Neural cell (in vitro differentiated cells): ENCODE data around the gene ABHD17A. TPM values are rescaled to one million over a fixed set of nuclear protein-coding genes. Genes with fewer than 3 reads are reported as not detected.
A peak's percentile ranks its signal among the peaks of the same experiment; 100 is the strongest.
"Not testable (repeated sequence)": the region's sequence is repeated elsewhere in the genome, so short reads cannot be mapped to it uniquely, and the experiment has no call there.

Experiments
- H2AFZ ChIP-seq: fragments of 200-600, 300-800 bp; sonication (generic), shearing (Covaris generic); 2 replicates; pipeline ENCODE4 v1.6.0; 2014; ENCODE audit warnings: low read depth, mild to moderate bottlenecking, antibody characterized with exemption, low read length, moderate library complexity
- H3F3A ChIP-seq: fragments of 200-600 bp; shearing (Covaris generic); 2 replicates; pipeline ENCODE4 v1.6.1; 2016; ENCODE audit warnings: mild to moderate bottlenecking, moderate library complexity, mixed read lengths, antibody characterized with exemption, low read length; ENCODE audit not compliant: insufficient read depth, poor library complexity, severe bottlenecking
- H3K27ac ChIP-seq: fragments of 200-600, 300-800 bp; sonication (generic), shearing (Covaris generic); 2 replicates; pipeline ENCODE4 v1.5.1; 2014; ENCODE audit warnings: mild to moderate bottlenecking, low read length, moderate library complexity
- H3K27me3 ChIP-seq: fragments of 300-800, 200-600 bp; sonication (generic), shearing (Covaris generic); 2 replicates; pipeline ENCODE4 v1.6.0; 2014; ENCODE audit warnings: mild to moderate bottlenecking, low read depth, low read length, moderate library complexity; ENCODE audit not compliant: insufficient read depth
- H3K36me3 ChIP-seq: fragments of 300-800, 200-600 bp; sonication (generic), shearing (Covaris generic); 2 replicates; pipeline ENCODE4 v1.5.1; 2014; ENCODE audit warnings: mild to moderate bottlenecking, antibody characterized with exemption, low read length, moderate library complexity; ENCODE audit not compliant: insufficient read depth
- H3K4me2 ChIP-seq: fragments of 300-800, 200-600 bp; sonication (generic), shearing (Covaris generic); 2 replicates; pipeline ENCODE4 v1.6.0; 2014; ENCODE audit warnings: mild to moderate bottlenecking, low read length
- H3K4me3 ChIP-seq: fragments of 300-800, 200-600 bp; sonication (generic), shearing (Covaris generic); 2 replicates; pipeline ENCODE4 v1.5.1; 2014; ENCODE audit warnings: mild to moderate bottlenecking, low read length, moderate library complexity
- H3K79me2 ChIP-seq: fragments of 200-600 bp; shearing (Covaris generic); replicated peaks from 2 replicates; pipeline ENCODE4 v1.6.0; 2014; ENCODE audit warnings: mild to moderate bottlenecking, low read length, moderate library complexity; ENCODE audit not compliant: insufficient read depth
- H3K9ac ChIP-seq: fragments of 300-800, 200-600 bp; sonication (generic), shearing (Covaris generic); 2 replicates; pipeline ENCODE4 v1.6.1; 2016; ENCODE audit warnings: mild to moderate bottlenecking, low read length, mixed read lengths
- H3K9me2 ChIP-seq: fragments of 200-600 bp; shearing (Covaris generic); 2 replicates; pipeline ENCODE4 v1.6.1; 2016; ENCODE audit warnings: mild to moderate bottlenecking, low read length, mixed read lengths; ENCODE audit not compliant: insufficient read depth
- H3K9me3 ChIP-seq: fragments of 200-600, 300-800 bp; sonication (generic), shearing (Covaris generic); 2 replicates; pipeline ENCODE4 v1.6.1; 2016; ENCODE audit warnings: mild to moderate bottlenecking, mixed run types, low read length, moderate library complexity, mixed read lengths
- H4K20me1 ChIP-seq: fragments of 200-600 bp; shearing (Covaris generic); 2 replicates; pipeline ENCODE4 v1.6.1; 2016; ENCODE audit warnings: mild to moderate bottlenecking, mixed run types; ENCODE audit not compliant: insufficient read depth
- CTCF ChIP-seq: fragments of 450-650 bp; IDR thresholded peaks from 2 replicates; pipeline ENCODE4 v1.5.1; 2014; ENCODE audit warnings: antibody characterized with exemption, mild to moderate bottlenecking, moderate library complexity; ENCODE audit not compliant: poor library complexity, severe bottlenecking
- EP300 ChIP-seq: fragments of 450-650 bp; conservative IDR thresholded peaks from 2 replicates; pipeline ENCODE4 v1.6.1; 2014; ENCODE audit warnings: antibody characterized with exemption, mild to moderate bottlenecking, moderate library complexity; ENCODE audit not compliant: poor library complexity, severe bottlenecking
- EZH2 ChIP-seq: fragments of 200-600, 300-800 bp; shearing (Covaris generic), sonication (generic); IDR thresholded peaks from 2 replicates; pipeline ENCODE4 v1.6.1; 2014; ENCODE audit warnings: antibody characterized with exemption, low read length, borderline replicate concordance, mild to moderate bottlenecking; ENCODE audit not compliant: insufficient read depth, poor library complexity, severe bottlenecking
- MXI1 ChIP-seq: fragments of 450-650 bp; conservative IDR thresholded peaks from 2 replicates; pipeline ENCODE4 v1.6.1; 2014; ENCODE audit warnings: antibody characterized with exemption, mild to moderate bottlenecking; ENCODE audit not compliant: poor library complexity, severe bottlenecking
- POLR2AphosphoS5 ChIP-seq: IDR thresholded peaks from 2 replicates; pipeline ENCODE4 v1.6.1; 2012
- RAD21 ChIP-seq: fragments of 450-650 bp; conservative IDR thresholded peaks from 2 replicates; pipeline ENCODE4 v1.6.1; 2014; ENCODE audit warnings: antibody characterized with exemption, mild to moderate bottlenecking, moderate library complexity
- REST ChIP-seq: IDR thresholded peaks from 2 replicates; pipeline ENCODE4 v1.6.1; 2012; ENCODE audit warnings: borderline replicate concordance
- SMC3 ChIP-seq: fragments of 450-650 bp; conservative IDR thresholded peaks from 2 replicates; pipeline ENCODE4 v1.6.1; 2014; ENCODE audit warnings: antibody characterized with exemption, mild to moderate bottlenecking, moderate library complexity; ENCODE audit not compliant: poor library complexity
- TAF1 ChIP-seq: IDR thresholded peaks from 2 replicates; pipeline ENCODE4 v1.6.1; 2012; ENCODE audit warnings: low read depth
- polyA minus RNA-seq: library from RNA; depleted of rRNA, polyadenylated mRNA; stranded (reverse); fragments of >200 nt; gene quantifications from 2 replicates; pipeline ENCODE4 v1.2.3, GENCODE V29; 2014
- polyA plus RNA-seq: library from polyadenylated mRNA; depleted of rRNA; stranded (reverse); fragments of >200 nt; gene quantifications from 2 replicates; pipeline ENCODE4 v1.2.3, GENCODE V29; 2014

The ABHD17A gene
- polyA plus RNA-seq, result 116 and 140 TPM in 2 replicates
- polyA minus RNA-seq, result 49.9 and 68.2 TPM in 2 replicates

- H3K9me2 ChIP-seq, H3K9me3 ChIP-seq, H3K36me3 ChIP-seq, H4K20me1 ChIP-seq, H2AFZ ChIP-seq, H3K27me3 ChIP-seq, H3F3A ChIP-seq: not testable (repeated sequence)
- Histone ChIP-seq H3K79me2 (peaks cover 27% of the 10 kb centered on the region), H3K27ac (peak within 1 kb of the TSS; percentile 61), H3K4me3 (peak within 1 kb of the TSS; percentile 98), H3K9ac (peak within 1 kb of the TSS; percentile 88), H3K4me2 (peak within 1 kb of the TSS; percentile 83)
- TF ChIP-seq TAF1, result peak; percentile 52
- peak; percentile 83 for TF ChIP-seq POLR2AphosphoS5
Measured at GRCh38 chr19:1885398-1886119, at the start of gene ABHD17A. TSS of gene ABHD17A (minus strand) at chr19:1885496. CDS start at chr19:1881566, 3,930 bp downstream.

GRCh38 chr19:1933942-1934341, 48.6 kb upstream of the ABHD17A start:
- H3K9me3 ChIP-seq, result no peaks in the 10 kb centered on the region
- H3K27ac ChIP-seq, result no peak overlapping the region
- no peaks in the 10 kb centered on the region for H4K20me1 ChIP-seq
- no peak overlapping the region for H3K4me2 ChIP-seq
- H2AFZ ChIP-seq, result no peak overlapping the region
- no peaks in the 10 kb centered on the region for H3K36me3 ChIP-seq
- H3K9me2 ChIP-seq, result no peaks in the 10 kb centered on the region
- H3K9ac ChIP-seq, result no peak overlapping the region
- H3K27me3 ChIP-seq, result no peaks in the 10 kb centered on the region
- H3F3A ChIP-seq, result no peaks in the 10 kb centered on the region
- TF ChIP-seq EZH2 (no peak), RAD21 (no peak), CTCF (no peak)
- H3K4me3 ChIP-seq, result no peak overlapping the region
- no peaks in the 10 kb centered on the region for H3K79me2 ChIP-seq

- no peaks in the 10 kb centered on the region for H3F3A ChIP-seq
- H3K27ac ChIP-seq, result no peak overlapping the region
- no peak overlapping the region for H3K4me2 ChIP-seq
- no peak overlapping the region for H2AFZ ChIP-seq
- no peak overlapping the region for H3K9ac ChIP-seq
- no peaks in the 10 kb centered on the region for H3K27me3 ChIP-seq
- H3K9me2 ChIP-seq, result no peaks in the 10 kb centered on the region
- no peaks in the 10 kb centered on the region for H3K36me3 ChIP-seq
- no peak for TF ChIP-seq SMC3
- H3K4me3 ChIP-seq, result no peak overlapping the region
- H4K20me1 ChIP-seq, result no peaks in the 10 kb centered on the region
- H3K79me2 ChIP-seq, result no peaks in the 10 kb centered on the region
- H3K9me3 ChIP-seq, result no peaks in the 10 kb centered on the region
Measured at GRCh38 chr19:1933244-1933643, 47.9 kb upstream of the ABHD17A start.

- Histone ChIP-seq H3K9ac (no peak overlapping the region), H3K27ac (no peak overlapping the region), H2AFZ (no peak overlapping the region), H4K20me1 (no peaks in the 10 kb centered on the region), H3F3A (no peaks in the 10 kb centered on the region), H3K4me3 (no peak overlapping the region), H3K79me2 (no peaks in the 10 kb centered on the region), H3K36me3 (no peaks in the 10 kb centered on the region), H3K27me3 (no peaks in the 10 kb centered on the region), H3K9me2 (no peaks in the 10 kb centered on the region), H3K4me2 (no peak overlapping the region), H3K9me3 (no peaks in the 10 kb centered on the region)
- TF ChIP-seq EZH2, result no peak
- no peak for TF ChIP-seq RAD21
- TF ChIP-seq POLR2AphosphoS5, result no peak
- no peak for TF ChIP-seq TAF1
- TF ChIP-seq EP300, result no peak
- TF ChIP-seq MXI1, result no peak
- no peak for TF ChIP-seq CTCF
- TF ChIP-seq SMC3, result no peak
- TF ChIP-seq REST, result no peak
Measured at GRCh38 chr19:1932395-1932794, 47.1 kb upstream of the ABHD17A start.
